ENCODE measurements around the gene PTPN13.

The PTPN13 gene

GRCh38 chr4:86560447-86560846, 33.7 kb upstream of the PTPN13 start:
- POLR2A ChIA-PET: interaction anchor here (0.7 kb wide), 1 partner anchor 34 kb away, joined by 4 read pairs; the partner anchor contains the start of gene PTPN13
- Histone ChIP-seq H3K27ac (ENCODE audit: extremely low read depth, low read depth, low read length) (peak overlapping the region; percentile 56), H3K4me3 (ENCODE audit: low read depth, low read length) (no peak overlapping the region), H3K36me3 (ENCODE audit: control insufficient read depth in 2 of 2, insufficient read depth in 1 of 2, low read length in 2 of 2) (no peaks in the 10 kb centered on the region), H3K9me3 (ENCODE audit: control insufficient read depth, insufficient read depth, low read depth, low read length) (no peaks in the 10 kb centered on the region), H3K4me1 (ENCODE audit: control insufficient read depth, insufficient read depth, low read length) (peaks cover 39% of the 10 kb centered on the region)
- CTCF ChIA-PET: no interaction called here
- TF ChIP-seq ZNF37A (tag by site-specific recombination; IDR thresholded peaks at IDR 0.05) (no peak), ZXDB (tag by site-specific recombination; IDR thresholded peaks at IDR 0.05) (peak; percentile 52; the same call in 1 of the 2 replicates), ZNF202 (tag by site-specific recombination; IDR thresholded peaks at IDR 0.05; ENCODE audit: borderline replicate concordance) (no peak), ZNF394 (tag by site-specific recombination; IDR thresholded peaks at IDR 0.05; ENCODE audit: borderline replicate concordance) (peak; percentile 40; the same call in 1 of the 2 replicates), BCL6B (tag by site-specific recombination; IDR thresholded peaks at IDR 0.05) (peak; percentile 29; the same call in 1 of the 2 replicates), ZNF585B (tag by site-specific recombination; IDR thresholded peaks at IDR 0.05) (no peak), SP2 (tag by site-specific recombination; IDR thresholded peaks at IDR 0.05) (no peak), SCRT1 (tag by site-specific recombination; IDR thresholded peaks at IDR 0.05; ENCODE audit: borderline replicate concordance) (no peak), ZNF354C (tag by site-specific recombination; IDR thresholded peaks at IDR 0.05; ENCODE audit: borderline replicate concordance, low read depth) (no peak), ZNF76 (tag by site-specific recombination; IDR thresholded peaks at IDR 0.05; ENCODE audit: borderline replicate concordance, low read depth) (no peak), ZNF362 (tag by site-specific recombination; IDR thresholded peaks at IDR 0.05) (no peak), ZNF629 (tag by site-specific recombination; IDR thresholded peaks at IDR 0.05) (no peak), ZNF24 (tag by site-specific recombination; IDR thresholded peaks at IDR 0.05) (no peak), ZBTB21 (tag by site-specific recombination; IDR thresholded peaks at IDR 0.05) (no peak), ZNF48 (tag by site-specific recombination; IDR thresholded peaks at IDR 0.05) (no peak), ZNF335 (tag by site-specific recombination; conservative IDR thresholded peaks at IDR 0.05) (no peak), ZNF292 (tag by site-specific recombination; IDR thresholded peaks at IDR 0.05; ENCODE audit: borderline replicate concordance, low read depth) (no peak), ZNF280D (tag by site-specific recombination; IDR thresholded peaks at IDR 0.05) (no peak), REST (tag by site-specific recombination; IDR thresholded peaks at IDR 0.05) (no peak), ZNF677 (tag by site-specific recombination; IDR thresholded peaks at IDR 0.05) (no peak), FEZF1 (tag by site-specific recombination; IDR thresholded peaks at IDR 0.05) (peak; percentile 83), ZNF558 (tag by site-specific recombination; IDR thresholded peaks at IDR 0.05) (no peak), OVOL3 (tag by site-specific recombination; IDR thresholded peaks at IDR 0.05) (no peak)
- TF ChIP-seq, protein P1, sequence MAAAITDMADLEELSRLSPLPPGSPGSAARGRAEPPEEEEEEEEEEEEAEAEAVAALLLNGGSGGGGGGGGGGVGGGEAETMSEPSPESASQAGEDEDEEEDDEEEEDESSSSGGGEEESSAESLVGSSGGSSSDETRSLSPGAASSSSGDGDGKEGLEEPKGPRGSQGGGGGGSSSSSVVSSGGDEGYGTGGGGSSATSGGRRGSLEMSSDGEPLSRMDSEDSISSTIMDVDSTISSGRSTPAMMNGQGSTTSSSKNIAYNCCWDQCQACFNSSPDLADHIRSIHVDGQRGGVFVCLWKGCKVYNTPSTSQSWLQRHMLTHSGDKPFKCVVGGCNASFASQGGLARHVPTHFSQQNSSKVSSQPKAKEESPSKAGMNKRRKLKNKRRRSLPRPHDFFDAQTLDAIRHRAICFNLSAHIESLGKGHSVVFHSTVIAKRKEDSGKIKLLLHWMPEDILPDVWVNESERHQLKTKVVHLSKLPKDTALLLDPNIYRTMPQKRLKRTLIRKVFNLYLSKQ (tag by site-specific recombination; IDR thresholded peaks at IDR 0.05; ENCODE audit: borderline replicate concordance): no peak
- TF ChIP-seq, protein P2, sequence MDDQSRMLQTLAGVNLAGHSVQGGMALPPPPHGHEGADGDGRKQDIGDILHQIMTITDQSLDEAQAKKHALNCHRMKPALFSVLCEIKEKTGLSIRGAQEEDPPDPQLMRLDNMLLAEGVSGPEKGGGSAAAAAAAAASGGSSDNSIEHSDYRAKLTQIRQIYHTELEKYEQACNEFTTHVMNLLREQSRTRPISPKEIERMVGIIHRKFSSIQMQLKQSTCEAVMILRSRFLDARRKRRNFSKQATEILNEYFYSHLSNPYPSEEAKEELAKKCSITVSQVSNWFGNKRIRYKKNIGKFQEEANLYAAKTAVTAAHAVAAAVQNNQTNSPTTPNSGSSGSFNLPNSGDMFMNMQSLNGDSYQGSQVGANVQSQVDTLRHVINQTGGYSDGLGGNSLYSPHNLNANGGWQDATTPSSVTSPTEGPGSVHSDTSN (CRISPR knock-in tag; IDR thresholded peaks at IDR 0.05): no peak
- TF ChIP-seq, protein P3, sequence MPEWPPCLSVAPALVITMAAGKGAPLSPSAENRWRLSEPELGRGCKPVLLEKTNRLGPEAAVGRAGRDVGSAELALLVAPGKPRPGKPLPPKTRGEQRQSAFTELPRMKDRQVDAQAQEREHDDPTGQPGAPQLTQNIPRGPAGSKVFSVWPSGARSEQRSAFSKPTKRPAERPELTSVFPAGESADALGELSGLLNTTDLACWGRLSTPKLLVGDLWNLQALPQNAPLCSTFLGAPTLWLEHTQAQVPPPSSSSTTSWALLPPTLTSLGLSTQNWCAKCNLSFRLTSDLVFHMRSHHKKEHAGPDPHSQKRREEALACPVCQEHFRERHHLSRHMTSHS (tag by site-specific recombination; IDR thresholded peaks at IDR 0.05): 0 out of 2 replicates have a peak, but pooled peaks have one; percentile 30
